Right ventricle myocardium superior (tissue), 1 donor: ENCODE results near the gene RHOT2. TPM values are rescaled to one million over a fixed set of nuclear protein-coding genes. Genes with fewer than 3 reads are reported as not detected.
A peak's percentile ranks its signal among the peaks of the same experiment; 100 is the strongest.

Experiments used
- ATAC-seq: fragments of 200-7000 bp; cut with Tn5 transposase; one replicate; pipeline ENCODE4 v1.9.1; 2020; ENCODE audit warnings: mild to moderate bottlenecking; ENCODE audit not compliant: poor library complexity
- DNase-seq: peaks from one replicate; pipeline ENCODE4 v3.0.0-alpha.2; 2020
- intact Hi-C: fragments of 100-400 bp; cut with DNase I; formaldehyde crosslinking; loops from one replicate; pipeline ENCODE4 v1.11.2; 2022
- total RNA-seq: library from RNA; stranded (reverse); fragmentation: NEBNext Ultra II Directional; extraction: Animal tissue kit (Norgen Biotek cat#: 25700); gene quantifications from one replicate; pipeline ENCODE4 v1.2.1, GENCODE V29; 2021
- donor health status: DM: no; HTN: yes; CAD: no; lungs with severe emphysema.

RHOT2 gene
- total RNA-seq, 1 donor from 2014 or later: 81.9 TPM

DNA sequence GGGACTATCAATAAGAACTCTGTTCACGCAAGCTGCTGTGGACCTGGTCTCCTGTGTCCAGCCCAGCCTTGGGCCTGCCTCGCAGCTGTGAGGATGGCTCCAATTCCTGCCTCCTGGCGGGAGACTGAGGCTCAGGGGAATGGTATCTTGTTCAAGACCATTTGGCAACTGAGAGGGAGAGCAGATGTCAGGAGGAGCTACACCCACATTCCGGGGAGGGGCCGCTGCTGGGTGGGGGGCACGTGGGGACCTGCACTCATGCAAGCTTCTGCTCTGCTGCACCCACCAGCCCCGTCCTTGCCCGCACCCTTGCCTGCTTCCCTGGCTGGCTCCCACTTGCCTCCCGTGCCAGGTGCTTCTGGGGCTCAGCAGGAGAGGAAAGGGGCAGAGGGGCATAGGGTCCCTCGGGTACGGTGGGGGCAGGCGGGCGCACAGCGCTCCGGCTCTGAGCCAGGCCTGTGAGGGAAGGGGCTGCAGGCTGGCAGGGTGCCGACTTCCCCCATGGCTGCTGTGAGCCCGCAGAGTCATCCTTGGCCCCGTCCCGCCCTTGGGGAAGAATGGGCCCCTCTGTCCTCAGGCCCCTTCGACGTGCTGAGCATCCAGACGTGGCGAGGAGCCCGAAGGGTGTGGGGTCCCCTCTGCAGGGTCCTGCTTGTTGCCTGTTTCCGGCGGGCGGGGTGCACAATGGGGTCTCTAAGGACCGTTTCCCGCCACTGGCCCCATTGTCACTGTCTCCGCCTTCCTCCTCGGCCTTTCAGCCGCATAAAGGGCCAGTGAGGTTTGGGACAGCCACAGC is 49.7 kb downstream of the RHOT2 start:
- intact Hi-C loops: no loop called here
- no peak for DNase-seq
- no peak for ATAC-seq

DNA sequence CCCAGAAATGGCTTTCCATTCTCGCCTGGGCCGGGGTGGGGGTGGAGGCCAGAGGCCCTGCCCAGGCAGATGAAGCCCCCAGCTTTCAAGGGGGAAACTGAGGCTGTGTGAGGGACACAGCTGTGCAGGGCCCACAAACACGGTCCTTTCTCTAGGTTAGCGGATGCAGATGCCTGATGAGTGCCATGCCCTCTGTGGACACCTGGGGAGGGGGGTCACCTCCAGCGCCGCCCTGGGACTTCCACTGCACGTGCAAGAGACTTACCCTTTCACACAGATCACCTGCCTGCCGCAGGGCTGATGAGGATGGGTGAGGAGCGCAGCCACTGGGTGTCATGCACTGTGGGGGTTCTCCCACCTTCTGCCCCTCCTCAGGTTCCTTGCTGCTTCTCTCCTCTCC is 50.5 kb downstream of the RHOT2 start:
- ATAC-seq (no peak), DNase-seq (no peak)
- intact Hi-C loops: no loop called here

DNA sequence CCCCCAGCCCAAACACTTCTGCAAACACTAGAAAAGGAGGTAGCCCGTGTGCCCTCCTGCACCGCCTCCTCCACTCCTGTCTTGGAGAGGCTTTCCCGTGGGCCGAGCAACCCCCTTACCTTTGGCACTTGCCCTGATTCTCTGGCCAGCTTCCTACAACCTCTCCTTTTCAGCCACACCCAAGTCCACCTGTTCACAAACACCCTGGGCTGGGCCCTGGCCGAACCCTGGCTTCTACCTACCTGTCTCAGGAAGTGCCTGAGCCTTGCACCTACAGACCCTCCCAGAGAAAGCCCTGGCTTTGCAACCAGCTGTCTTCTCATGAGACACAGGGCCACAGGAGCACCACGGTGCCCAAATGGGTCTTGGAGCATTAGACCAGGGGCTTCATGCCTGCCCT is 51.0 kb downstream of the RHOT2 start:
- no peak for ATAC-seq
- intact Hi-C loops: no loop called here

DNA sequence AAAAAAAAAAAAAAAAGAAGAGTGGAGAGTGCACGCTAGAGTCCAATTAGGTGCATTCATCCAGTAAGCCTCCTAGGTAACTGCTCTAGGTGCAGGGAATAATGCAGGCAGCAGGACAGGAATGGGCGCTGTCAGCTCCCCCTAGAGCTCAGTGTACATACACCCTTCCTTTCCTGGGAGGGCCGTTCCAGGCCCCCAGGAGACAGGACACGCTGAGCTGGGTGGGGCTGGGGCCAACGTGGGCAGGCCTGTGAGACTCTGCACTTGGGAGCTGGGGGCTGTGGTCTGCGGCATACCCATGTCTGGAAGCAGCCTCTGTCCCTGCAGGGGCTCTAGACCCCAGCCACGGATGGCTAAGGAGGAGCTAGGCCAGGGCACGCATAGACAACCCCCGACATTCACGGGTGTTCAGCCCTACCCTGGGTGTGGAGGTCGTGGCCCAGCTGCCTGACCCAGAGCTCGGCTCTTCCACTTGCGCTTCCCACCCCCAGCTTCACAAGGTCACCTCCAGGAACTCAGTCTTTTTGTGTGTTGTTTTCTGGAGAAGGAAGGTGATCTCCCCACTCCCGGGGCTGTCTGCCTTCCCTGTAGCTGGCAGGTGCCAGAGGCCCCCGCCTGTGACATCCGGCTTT is 52.0 kb downstream of the RHOT2 start:
- intact Hi-C loops: no loop called here
- DNase-seq (no peak), ATAC-seq (no peak)

More for the DNA sequence above, 51.0 kb downstream of the RHOT2 start:
- DNase-seq: no peak

DNA sequence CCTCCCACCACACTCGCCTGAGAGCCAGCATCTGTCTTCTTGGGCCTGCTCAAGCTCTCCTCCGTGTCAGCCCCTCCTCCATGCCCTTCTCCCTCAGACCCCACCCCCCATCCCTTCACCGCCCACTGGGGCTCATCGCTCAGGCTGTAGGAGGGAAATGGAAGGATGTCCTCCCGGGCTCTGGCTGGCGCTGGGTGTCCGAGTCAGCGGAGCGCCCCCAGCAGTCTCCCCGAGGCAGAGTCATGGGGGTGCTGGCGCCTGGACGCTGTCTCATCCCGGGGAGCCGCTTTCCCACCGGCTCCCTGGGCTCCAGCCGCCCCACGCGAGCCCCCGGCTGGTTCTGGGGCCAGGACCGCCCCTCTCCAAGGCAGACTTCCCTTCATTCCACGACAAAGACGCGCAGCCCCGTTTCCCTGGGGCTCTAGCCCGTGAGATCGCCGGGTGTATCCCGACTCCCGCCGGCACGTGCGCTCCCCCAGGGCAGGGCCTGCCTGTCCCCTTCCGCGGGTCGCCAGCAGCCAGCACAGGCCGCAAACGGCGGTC is 52.6 kb downstream of the RHOT2 start:
- intact Hi-C loops: no loop called here
- DNase-seq (no peak), ATAC-seq (peak; percentile 50)

DNA sequence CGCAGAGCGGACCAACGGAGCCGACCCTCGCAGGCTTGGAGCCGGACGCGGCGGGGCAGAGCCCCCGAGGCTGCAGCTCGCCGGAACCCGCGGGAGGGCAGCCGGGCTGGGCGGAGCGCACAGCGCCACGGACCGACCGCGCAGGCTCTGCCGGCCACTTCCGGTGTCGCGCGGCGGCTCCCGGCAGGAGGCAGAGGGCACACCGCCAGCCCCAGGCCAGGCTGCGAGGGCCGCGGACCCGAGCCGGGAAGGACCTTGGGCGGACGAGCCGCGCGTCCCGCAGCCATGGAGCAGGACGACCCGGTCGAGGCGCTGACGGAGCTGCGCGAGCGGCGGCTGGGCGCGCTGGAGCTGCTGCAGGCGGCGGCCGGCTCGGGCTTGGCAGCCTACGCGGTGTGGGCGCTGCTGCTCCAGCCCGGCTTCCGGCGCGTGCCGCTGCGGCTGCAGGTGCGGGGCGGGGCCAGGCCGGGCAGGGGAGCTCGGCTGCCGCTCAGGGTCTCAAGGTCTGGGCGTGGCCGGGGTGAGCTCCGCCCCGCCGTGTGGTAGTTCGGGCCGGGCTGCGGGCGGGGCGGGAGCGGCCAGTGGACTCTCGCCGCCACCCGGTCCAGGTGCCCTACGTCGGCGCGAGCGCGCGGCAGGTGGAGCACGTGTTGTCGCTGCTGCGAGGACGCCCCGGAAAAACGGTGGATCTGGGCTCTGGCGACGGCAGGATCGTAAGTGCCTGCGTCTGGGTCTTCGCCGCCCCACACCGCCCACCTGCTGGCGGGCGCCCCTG is 53.2 kb downstream of the RHOT2 start, which contains the start of gene ANTKMT:
Gene ANTKMT (plus strand): TSS at position 157 of the 775 bp plus-strand sequence. CDS start 129 bp downstream, at position 286.
- peak; percentile 86 for DNase-seq
- ATAC-seq: peak; percentile 90
- intact Hi-C loops: no loop called here

DNA sequence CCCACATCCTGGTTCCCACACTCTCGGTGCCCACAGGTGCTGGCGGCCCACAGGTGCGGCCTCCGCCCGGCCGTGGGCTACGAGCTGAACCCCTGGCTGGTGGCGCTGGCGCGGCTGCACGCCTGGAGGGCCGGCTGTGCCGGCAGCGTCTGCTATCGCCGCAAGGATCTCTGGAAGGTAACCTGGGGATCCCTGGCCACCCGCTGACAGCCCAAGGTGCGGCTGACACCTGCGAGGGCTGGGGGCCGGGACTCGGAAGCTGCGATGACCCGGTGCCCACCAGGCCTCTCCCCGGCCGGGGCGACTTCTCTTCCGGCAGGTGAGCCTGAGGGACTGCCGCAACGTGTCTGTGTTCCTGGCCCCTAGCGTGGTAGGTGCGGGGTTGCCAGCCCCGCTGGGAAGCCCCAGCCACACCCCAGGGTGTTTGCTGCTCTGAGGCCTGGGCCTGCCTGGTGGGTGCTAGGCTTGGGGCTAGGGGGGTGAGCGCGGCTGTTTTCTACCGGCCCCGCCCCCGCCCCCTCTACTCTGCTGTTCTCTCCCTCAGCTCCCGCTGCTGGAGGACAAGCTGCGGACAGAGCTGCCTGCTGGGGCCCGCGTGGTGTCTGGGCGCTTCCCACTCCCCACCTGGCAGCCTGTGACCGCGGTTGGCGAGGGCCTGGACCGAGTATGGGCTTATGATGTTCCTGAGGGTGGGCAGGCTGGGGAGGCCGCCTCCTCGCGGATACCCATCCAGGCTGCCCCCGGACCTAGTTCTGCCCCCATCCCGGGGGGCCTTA is 54.0 kb downstream of the RHOT2 start:
- ATAC-seq (no peak), DNase-seq (no peak)
- intact Hi-C loops: no loop called here

DNA sequence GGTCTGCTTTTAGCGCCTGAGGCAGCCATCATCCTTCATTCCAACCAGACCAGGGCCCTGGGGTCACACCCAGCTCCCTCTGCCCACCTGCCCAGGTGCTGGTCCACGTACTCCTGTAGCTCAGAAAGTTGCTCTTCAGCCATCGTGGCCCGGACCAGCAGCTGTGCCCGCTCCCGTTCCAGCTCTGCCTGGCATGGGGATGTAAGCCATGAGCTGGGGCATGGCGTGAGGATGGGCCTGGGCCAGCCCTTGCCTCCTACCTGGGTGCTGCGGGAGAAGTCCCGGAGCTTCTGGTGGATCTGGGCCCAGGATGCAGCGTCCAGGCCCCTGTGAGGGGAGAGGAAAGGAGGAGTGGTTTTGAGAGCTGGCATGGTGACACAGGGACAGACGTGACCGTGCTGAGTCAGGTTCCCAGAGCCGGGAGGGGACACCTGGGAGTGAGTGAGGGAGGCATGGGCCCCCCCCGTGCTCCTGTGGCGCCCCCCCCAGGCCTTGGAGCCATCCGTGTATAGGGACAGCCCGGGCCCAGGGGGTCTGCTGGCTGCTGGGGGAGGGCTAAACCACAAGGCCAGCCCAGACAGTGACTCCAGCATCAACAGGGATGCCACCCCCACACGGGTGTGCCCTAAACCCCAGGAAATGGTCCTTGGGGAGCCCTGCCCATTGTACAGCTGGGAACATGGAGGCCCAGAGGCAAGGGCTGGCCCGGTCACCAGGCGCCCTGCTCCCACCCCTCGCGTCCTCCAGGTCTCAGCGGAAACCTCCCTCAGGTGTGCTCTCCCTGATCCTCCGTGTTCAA is 55.1 kb downstream of the RHOT2 start:
- DNase-seq (no peak), ATAC-seq (no peak)
- intact Hi-C loops: no loop called here

DNA sequence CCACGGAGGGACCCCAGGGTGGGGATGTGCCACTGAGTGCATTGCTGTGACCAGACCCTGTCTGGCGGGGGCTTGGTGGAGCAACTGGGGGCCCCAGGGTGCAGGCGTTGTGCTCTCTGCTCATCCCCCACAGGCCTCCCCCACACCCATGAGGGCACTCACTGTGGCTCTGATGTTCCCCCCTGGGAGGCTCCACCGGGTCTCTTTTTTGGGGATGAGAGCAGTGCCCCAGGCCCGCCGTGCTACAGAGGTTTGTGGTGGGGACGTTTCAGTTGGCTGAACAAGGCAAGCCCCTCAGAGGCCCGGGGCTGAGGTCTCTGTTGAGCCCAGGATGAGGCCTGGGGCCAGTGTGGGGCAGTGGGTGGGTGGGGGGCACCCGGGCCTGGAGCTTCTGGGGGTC is 55.8 kb downstream of the RHOT2 start:
- ATAC-seq: no peak
- no peak for DNase-seq

More for the DNA sequence above, 55.8 kb downstream of the RHOT2 start:
- intact Hi-C loops: no loop called here

Other genes starting within 250 kb of the RHOT2 start
- gene RAB11FIP3, start 242.5 kb upstream of the RHOT2 start, total RNA-seq: 25.4 TPM
- 17.7 TPM for gene CAPN15, start 140.4 kb upstream of the RHOT2 start, total RNA-seq
- not detected for gene PRR35, start 107.7 kb upstream of the RHOT2 start, total RNA-seq
- 0.38 TPM for gene NHLRC4, start 101.1 kb upstream of the RHOT2 start, total RNA-seq
- 18.0 TPM for gene PIGQ, start 98.2 kb upstream of the RHOT2 start, total RNA-seq
- 11.0 TPM for gene RAB40C, start 78.1 kb upstream of the RHOT2 start, total RNA-seq
- gene WFIKKN1, start 37.1 kb upstream of the RHOT2 start, total RNA-seq: 0.13 TPM
- 52.5 TPM for gene METTL26, start 31.8 kb upstream of the RHOT2 start, total RNA-seq
- 205 TPM for gene MCRIP2, start 26.3 kb upstream of the RHOT2 start, total RNA-seq
- 10.8 TPM for gene WDR90, start 18.8 kb upstream of the RHOT2 start, total RNA-seq
- gene RHBDL1, start 7.5 kb downstream of the RHOT2 start, total RNA-seq: 2.0 TPM
- gene STUB1, start 12.3 kb downstream of the RHOT2 start, total RNA-seq: 126 TPM
- 42.4 TPM for gene JMJD8, start 16.2 kb downstream of the RHOT2 start, total RNA-seq
- 7.6 TPM for gene WDR24, start 22.3 kb downstream of the RHOT2 start, total RNA-seq
- not detected for gene FBXL16, start 37.7 kb downstream of the RHOT2 start, total RNA-seq
- 59.6 TPM for gene METRN, start 47.0 kb downstream of the RHOT2 start, total RNA-seq
- gene ANTKMT, start 53.0 kb downstream of the RHOT2 start, total RNA-seq: 27.5 TPM
- 0.32 TPM for gene CCDC78, start 58.3 kb downstream of the RHOT2 start, total RNA-seq
- gene HAGHL, start 59.0 kb downstream of the RHOT2 start, total RNA-seq: 13.8 TPM
- 29.2 TPM for gene CIAO3, start 72.9 kb downstream of the RHOT2 start, total RNA-seq
- 1.0 TPM for gene MSLN, start 92.6 kb downstream of the RHOT2 start, total RNA-seq
- gene RPUSD1, start 120.2 kb downstream of the RHOT2 start, total RNA-seq: 7.8 TPM
- gene CHTF18, start 120.5 kb downstream of the RHOT2 start, total RNA-seq: 3.7 TPM
- gene GNG13, start 132.6 kb downstream of the RHOT2 start, total RNA-seq: not detected